ENCODE results near the gene EVC. TPM values are rescaled to one million over a fixed set of nuclear protein-coding genes. Genes with fewer than 3 reads are reported as not detected.

The EVC gene
- total RNA-seq, 4 donors from 2014 or later: 23.0 to 54.1 (median 30.0) TPM

- H3K36me3 ChIP-seq: peaks cover 48% of the 10 kb centered on the region
- no peak for DNase-seq (ENCODE audit: low spot score in 2 of 2)
Measured at GRCh38 chr4:5755679-5756078, 44.7 kb downstream of the EVC start.

DNA sequence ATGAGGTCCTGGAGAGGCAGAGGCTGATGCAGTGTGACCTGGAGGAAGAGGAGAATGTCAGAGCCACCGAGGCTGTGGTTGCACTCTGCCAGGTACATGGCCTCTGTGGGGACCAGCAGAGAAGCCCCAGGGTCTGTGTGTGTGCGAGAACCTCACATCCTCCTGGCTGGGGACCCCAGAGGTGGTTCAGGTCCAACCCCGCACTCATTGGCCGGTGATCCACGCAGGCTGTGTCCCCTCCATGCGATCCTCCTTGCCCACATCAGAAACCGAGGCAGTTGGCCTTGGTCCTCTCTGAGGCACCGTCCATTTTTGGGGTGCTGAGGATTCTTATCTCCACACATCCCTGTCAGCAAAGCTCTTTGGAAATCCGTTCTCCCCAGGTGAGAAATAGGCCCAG, 45.3 kb downstream of the EVC start:
- Histone ChIP-seq H3K4me1 (peaks cover 9% of the 10 kb centered on the region), H3K9me3 (no peaks in the 10 kb centered on the region), H3K36me3 (peaks cover 48% of the 10 kb centered on the region), H3K27me3 (no peaks in the 10 kb centered on the region), H3K27ac (no peak overlapping the region), H3K4me3 (no peak overlapping the region)
- DNase-seq (ENCODE audit: low spot score in 2 of 2): no peak
- WGBS: 97% methylated on average over 9 of the region's 9 CpGs
- no peak for TF ChIP-seq POLR2A (IDR thresholded peaks at IDR 0.05)

More at GRCh38 chr4:5755679-5756078, 44.7 kb downstream of the EVC start:
- TF ChIP-seq EP300 (IDR thresholded peaks at IDR 0.05) (no peak), POLR2A (IDR thresholded peaks at IDR 0.05) (no peak), CTCF (IDR thresholded peaks at IDR 0.05) (no peak), POLR2AphosphoS5 (IDR thresholded peaks at IDR 0.05) (no peak)
- H3K4me3 ChIP-seq: no peak overlapping the region
- no peaks in the 10 kb centered on the region for H3K27me3 ChIP-seq
- H3K27ac ChIP-seq: no peak overlapping the region
- peaks cover 9% of the 10 kb centered on the region for H3K4me1 ChIP-seq
- WGBS: 87% methylated on average over 6 of the region's 7 CpGs
- H3K9me3 ChIP-seq: no peaks in the 10 kb centered on the region

DNA sequence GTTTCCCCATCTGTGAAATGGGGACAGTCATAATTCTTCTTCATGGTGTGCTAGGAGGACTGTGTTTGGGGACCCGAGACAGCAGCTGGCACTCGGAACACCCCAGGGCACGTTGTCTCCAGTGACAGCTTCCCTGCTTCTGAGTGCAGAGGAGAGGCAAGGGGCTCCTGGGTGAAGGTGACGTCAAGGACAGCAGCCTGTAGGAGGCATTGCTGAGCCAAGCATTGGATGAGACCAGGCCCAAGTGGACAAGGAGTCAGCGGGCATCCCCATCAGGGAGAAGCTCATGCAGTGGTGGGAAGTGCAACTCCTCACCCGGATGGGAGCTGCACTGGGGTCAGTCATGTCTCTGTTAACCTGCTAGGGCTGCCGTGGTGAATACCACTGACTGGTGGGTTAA, 46.1 kb downstream of the EVC start:
- no peak for TF ChIP-seq POLR2A (IDR thresholded peaks at IDR 0.05)
- TF ChIP-seq POLR2AphosphoS5 (IDR thresholded peaks at IDR 0.05): no peak
- no peak for TF ChIP-seq EP300 (IDR thresholded peaks at IDR 0.05)
- TF ChIP-seq CTCF (IDR thresholded peaks at IDR 0.05): no peak
- 93% methylated on average over 3 of the region's 7 CpGs for WGBS
- DNase-seq (ENCODE audit: low spot score in 2 of 2): no peak

DNA sequence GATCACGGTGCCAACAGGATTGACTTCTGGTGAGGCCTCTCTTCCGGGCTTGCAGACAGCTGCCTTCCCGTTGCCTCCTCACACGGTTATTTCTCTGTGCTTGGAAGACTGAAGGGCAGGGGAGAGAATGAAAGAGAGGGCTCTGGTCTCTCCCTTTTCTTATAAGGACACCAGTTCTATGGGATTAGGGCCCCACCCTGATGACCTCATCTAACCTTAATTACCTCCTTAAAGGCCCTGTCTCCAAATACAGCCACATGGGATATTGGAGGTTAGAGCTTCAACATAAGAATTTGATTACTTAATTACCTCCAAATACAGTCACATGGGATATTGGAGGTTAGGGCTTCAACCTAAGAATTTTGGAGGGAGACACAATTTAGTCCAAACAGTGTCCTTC, 46.5 kb downstream of the EVC start:
- no peaks in the 10 kb centered on the region for H3K27me3 ChIP-seq
- H3K36me3 ChIP-seq: peaks cover 47% of the 10 kb centered on the region
- H3K4me1 ChIP-seq: peaks cover 9% of the 10 kb centered on the region
- WGBS: 94% methylated on average over 3 of the region's 4 CpGs
- no peaks in the 10 kb centered on the region for H3K9me3 ChIP-seq
- no peak for DNase-seq (ENCODE audit: low spot score in 2 of 2)
- TF ChIP-seq POLR2AphosphoS5 (IDR thresholded peaks at IDR 0.05) (no peak), POLR2A (IDR thresholded peaks at IDR 0.05) (no peak), EP300 (IDR thresholded peaks at IDR 0.05) (no peak), CTCF (IDR thresholded peaks at IDR 0.05) (no peak)
- H3K4me3 ChIP-seq: no peak overlapping the region
- H3K27ac ChIP-seq: no peak overlapping the region

More for the DNA sequence above, 46.1 kb downstream of the EVC start:
- H3K27ac ChIP-seq: no peak overlapping the region
- H3K27me3 ChIP-seq: no peaks in the 10 kb centered on the region
- peaks cover 48% of the 10 kb centered on the region for H3K36me3 ChIP-seq
- no peak overlapping the region for H3K4me3 ChIP-seq
- H3K4me1 ChIP-seq: peaks cover 9% of the 10 kb centered on the region
- no peaks in the 10 kb centered on the region for H3K9me3 ChIP-seq

GRCh38 chr4:5757954-5758353, 47.0 kb downstream of the EVC start:
- TF ChIP-seq EP300 (IDR thresholded peaks at IDR 0.05) (no peak), POLR2A (IDR thresholded peaks at IDR 0.05) (no peak), CTCF (IDR thresholded peaks at IDR 0.05) (no peak), POLR2AphosphoS5 (IDR thresholded peaks at IDR 0.05) (no peak)
- Histone ChIP-seq H3K9me3 (no peaks in the 10 kb centered on the region), H3K27ac (no peak overlapping the region), H3K27me3 (no peaks in the 10 kb centered on the region), H3K4me1 (peaks cover 9% of the 10 kb centered on the region), H3K4me3 (no peak overlapping the region), H3K36me3 (peaks cover 43% of the 10 kb centered on the region)
- WGBS: 91% methylated on average over 10 of the region's 10 CpGs
- no peak for DNase-seq (ENCODE audit: low spot score in 2 of 2)

DNA sequence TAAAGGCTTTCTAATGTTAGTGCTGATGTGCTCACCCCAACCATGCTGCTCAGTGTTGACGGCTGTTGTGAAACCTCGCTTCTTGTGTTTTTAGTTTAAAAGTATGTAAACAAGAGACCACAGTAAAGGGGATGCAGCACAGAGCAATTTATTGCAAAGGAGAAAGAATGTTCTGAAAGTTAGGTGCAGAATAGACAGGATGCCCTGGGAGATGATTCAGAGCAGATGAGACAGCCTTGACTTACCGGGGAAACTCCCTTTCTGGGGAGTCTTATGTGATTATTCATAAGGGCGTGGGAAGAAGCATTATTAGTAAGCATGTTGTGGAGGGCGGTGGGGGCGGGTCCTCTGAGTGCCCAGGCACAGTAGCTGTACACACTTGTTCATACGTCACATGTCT, 47.7 kb downstream of the EVC start:
- Histone ChIP-seq H3K27me3 (no peaks in the 10 kb centered on the region), H3K36me3 (peaks cover 35% of the 10 kb centered on the region), H3K9me3 (no peaks in the 10 kb centered on the region), H3K27ac (peak overlapping the region; percentile 45), H3K4me1 (peaks cover 9% of the 10 kb centered on the region), H3K4me3 (no peak overlapping the region)
- TF ChIP-seq POLR2A (IDR thresholded peaks at IDR 0.05): no peak
- no peak for TF ChIP-seq EP300 (IDR thresholded peaks at IDR 0.05)
- TF ChIP-seq CTCF (IDR thresholded peaks at IDR 0.05): no peak
- TF ChIP-seq POLR2AphosphoS5 (IDR thresholded peaks at IDR 0.05): no peak
- 55% methylated on average over 7 of the region's 7 CpGs for WGBS
- no peak for DNase-seq (ENCODE audit: low spot score in 2 of 2)

Measured in suprapubic skin (tissue), 4 donors.